ENCODE measurements around the gene ZNF124.

Gene ZNF124

DNA sequence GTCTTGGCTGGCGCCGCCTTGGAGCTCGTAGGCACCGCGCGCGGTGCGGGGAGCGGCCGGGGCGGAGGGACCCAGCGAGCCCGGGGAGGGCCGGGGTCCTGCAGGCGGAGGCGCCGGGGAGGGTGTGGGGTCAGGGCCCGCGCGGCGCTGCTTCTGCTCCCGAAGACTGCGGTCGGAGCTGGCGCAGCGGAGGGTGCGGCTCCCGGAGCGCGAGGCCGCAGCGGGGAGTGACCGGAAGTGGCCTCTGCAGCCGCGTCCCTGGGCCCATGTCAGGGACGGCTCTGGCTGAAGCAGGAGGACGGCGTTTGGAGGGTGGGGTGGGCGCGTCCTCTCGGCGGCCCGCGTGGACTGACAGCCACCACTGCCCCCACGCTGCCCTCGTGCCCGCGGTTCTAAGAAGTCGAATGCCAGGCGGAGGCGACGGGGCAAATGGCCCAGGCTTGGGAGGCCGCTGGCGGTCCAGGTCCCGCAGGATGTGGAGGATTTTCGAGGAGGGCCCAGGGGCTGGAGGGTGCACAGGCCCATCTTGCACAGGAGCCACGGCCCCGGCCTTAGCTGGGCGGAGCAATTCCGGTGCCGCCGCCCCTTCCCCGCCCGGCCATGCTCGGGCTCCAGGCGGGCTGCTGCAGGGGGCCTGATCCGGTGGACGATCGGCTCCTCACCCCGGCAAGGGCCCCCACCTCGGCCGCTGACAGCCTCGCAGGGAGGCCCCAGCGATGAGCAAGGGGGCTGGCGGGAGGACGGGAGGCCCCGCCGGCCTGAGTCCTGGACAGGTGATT, 59.9 kb downstream of the ZNF124 start:
- no peak for DNase-seq (ENCODE audit: low spot score)

- no peak for DNase-seq (ENCODE audit: low spot score)
Measured at GRCh38 chr1:247111259-247111699, 60.5 kb downstream of the ZNF124 start.

DNA sequence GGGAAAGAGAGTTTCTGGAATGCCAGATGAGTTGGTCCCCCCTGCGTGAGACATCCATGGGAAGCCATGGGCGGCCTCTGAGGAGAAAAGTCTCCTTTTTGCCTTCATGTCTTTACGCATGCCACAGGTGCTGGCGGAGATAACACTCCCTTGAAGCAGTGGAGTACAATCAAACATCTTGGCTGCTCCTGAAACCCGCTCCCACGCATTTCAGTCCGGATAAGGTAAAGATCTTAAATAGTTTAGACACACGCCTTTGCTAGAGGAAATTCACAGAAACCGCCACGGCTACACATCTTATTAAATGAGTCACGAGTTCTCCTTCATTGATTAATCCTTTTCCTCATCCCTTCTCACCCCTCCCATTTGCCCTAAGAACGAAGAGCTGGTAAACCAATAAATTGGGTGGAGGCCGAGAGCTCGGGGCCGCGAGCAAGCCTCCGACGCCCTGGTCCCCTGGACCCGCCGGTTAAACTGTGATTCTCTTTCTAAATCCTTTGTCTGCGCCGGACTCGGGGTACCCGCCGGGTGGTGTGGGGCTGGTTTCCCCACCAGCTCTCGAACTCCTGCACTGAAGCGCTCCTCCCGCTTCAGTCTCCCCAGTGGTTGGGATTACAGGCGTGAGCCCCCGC, 61.1 kb downstream of the ZNF124 start:
- DNase-seq (ENCODE audit: low spot score): no peak

GRCh38 chr1:247107694-247108093, 64.1 kb downstream of the ZNF124 start:
- no peak for DNase-seq (ENCODE audit: low spot score)

DNA sequence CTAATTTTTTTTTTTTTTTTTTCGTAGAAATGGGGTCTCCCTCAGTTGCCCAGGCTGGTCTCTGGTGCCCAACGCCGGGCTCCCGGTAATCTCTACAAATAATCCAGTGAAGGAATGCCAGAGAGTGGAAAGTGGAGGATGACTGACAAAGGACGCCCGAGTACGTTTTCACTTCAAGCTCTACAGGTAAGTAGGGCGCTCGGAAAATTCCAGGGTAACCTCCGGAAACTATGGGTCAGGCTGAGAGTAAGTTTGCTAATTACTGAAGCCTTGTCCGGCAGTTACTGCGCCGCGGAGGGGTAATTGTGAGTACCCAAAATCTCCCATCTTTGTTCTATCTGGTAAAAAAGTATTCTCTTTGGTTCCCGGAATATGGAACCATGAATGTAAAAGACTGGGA, 65.9 kb downstream of the ZNF124 start:
- no peak for DNase-seq (ENCODE audit: low spot score)

All from COLO829 (cell line).